Left colon (tissue), 2 donors: ENCODE measurements around the gene CHD2. TPM values are rescaled to one million over a fixed set of nuclear protein-coding genes. Genes with fewer than 3 reads are reported as not detected.

ENCODE experiments used
- ATAC-seq: fragments of 200-7000 bp; cut with Tn5 transposase; one replicate; pipeline ENCODE4 v1.9.1; 2020; ENCODE audit warnings: mild to moderate bottlenecking, moderate library complexity
- DNase-seq, 2 donors: peaks; one replicate each; pipeline ENCODE4 v3.0.0-alpha.2; 2020
- intact Hi-C, 2 donors: fragments of 100-400 bp; cut with DNase I in 1 of 2; cut with micrococcal nuclease in 1 of 2; formaldehyde crosslinking; loops; one replicate each; pipeline versions ENCODE4 v1.11.2 to v1.14.0; 2022; cut with DNase I, micrococcal nuclease
- total RNA-seq, 2 donors: library from RNA; stranded (reverse); fragmentation: NEBNext Ultra II Directional; extraction: Animal tissue kit (Norgen Biotek cat#: 25700); gene quantifications; one replicate each; pipeline ENCODE4 v1.2.1, GENCODE V29; 2021
- donor health status: DM: no; HTN: no; CAD: no.
- donor health status: DM: yes; HTN: yes; CAD: no.

Gene CHD2
- total RNA-seq, 2 donors from 2014 or later: 85.7 to 86.9 TPM

DNA sequence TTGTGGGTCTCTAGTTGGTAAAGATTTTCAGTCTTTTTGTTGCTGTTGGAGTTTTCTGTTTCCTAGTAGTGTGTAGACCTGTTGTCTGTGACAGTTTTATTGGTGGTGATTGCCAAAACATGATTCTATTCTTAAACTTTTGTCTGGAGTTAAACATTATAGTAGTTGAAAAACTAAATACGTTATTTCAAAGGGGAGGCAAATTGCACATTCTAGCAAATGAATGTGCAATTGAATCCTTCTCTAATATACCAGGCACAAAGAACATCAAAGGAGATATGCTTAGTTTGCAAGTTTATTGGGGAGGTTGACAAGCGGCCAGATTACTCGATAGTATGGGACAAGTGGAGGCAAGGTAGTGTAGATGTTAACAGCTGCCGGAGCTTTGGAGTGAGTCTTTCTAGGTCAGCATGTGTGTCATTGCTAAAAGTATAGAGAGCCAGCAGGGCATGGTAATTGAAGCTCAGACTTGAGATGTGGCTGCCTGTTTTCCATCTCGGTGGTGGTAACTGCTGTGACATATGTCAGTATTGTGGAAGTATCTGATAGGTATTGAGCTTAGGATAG is 20.6 kb downstream of the CHD2 start:
- no peak for ATAC-seq
- DNase-seq: no peak
- intact Hi-C loops: no loop called here

DNA sequence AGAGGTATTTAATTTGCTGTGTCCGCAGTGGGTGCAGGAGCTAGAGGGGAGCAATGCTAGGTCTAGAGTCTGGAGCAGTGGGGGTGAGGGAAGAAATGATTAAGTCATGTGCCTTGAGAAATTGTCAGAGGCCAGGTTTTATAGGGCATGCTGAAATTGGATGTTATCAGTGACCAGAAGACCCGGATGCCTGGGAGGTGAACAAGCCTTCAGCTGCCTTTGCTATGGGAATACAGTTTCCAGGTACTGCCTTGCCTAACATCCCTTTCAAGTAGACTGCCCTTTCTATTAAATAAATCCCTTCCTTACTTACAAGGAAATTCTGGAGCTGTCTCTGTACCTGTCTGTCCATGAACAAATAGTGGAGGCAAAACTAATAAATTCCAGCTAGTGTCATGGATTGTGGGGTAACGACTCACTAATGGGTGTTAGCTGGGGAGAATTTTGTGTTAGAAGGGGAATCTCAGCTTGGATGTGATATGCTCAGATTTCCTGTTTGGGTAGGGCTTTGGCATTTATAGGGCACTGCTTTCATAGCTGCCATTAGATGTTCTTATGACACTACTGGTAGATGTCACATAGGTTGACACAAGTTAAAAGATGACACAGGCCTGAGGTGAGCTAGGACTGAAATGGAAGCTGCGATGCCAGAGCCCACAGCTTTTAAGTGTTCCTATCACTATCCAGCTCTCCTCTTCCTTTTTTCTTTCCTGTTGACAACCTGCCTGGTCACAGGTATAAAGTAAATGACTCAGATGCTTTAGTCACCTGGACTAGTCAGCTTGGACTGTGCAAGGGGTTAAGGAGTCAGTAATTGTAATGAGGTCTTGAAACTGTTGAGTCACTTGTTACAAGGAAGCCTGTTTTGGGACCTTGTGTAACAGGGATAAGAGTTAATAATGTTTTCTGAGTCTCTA is 21.3 kb downstream of the CHD2 start:
- ATAC-seq (peak; percentile 53), DNase-seq (no peak)
- intact Hi-C loops: no loop called here

GRCh38 chr15:92922418-92923002 is 22.4 kb downstream of the CHD2 start:
- peak; percentile 6 for ATAC-seq
- DNase-seq: no peak
- intact Hi-C loops: no loop called here

- ATAC-seq (no peak), DNase-seq (no peak)
- intact Hi-C loops: no loop called here
Measured at GRCh38 chr15:92924216-92924615, 24.1 kb downstream of the CHD2 start.

- ATAC-seq (peak; percentile 78), DNase-seq (no peak)
- intact Hi-C loops: no loop called here
Measured at GRCh38 chr15:92925454-92925853, 25.3 kb downstream of the CHD2 start.

GRCh38 chr15:92928225-92928750 is 28.2 kb downstream of the CHD2 start:
- no peak for DNase-seq
- no peak for ATAC-seq
- intact Hi-C loops: no loop called here

DNA sequence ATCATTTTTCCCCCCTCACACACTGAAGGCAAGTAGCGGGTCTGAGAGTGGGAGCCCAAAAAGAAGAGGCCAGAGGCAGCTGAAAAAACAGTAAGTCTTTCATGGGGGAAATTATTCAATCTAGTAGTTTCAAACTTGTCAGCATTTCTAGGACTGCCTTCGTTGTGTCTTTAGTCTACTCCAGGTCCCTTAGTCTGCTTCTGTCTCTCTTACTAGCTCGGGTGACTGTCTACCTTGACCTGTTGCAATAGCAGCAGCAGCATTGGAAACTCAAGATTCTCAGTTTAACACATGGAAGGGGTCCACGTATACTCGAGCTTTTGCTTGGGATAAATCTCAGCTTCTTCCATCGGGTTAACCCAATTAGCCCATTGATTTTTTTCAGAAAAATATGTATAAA is 28.9 kb downstream of the CHD2 start:
- intact Hi-C loops: no loop called here
- ATAC-seq (no peak), DNase-seq (no peak)

- ATAC-seq: no peak
Measured at GRCh38 chr15:92930054-92930621, 30.0 kb downstream of the CHD2 start.

GRCh38 chr15:92930776-92931175 is 30.7 kb downstream of the CHD2 start:
- ATAC-seq (no peak), DNase-seq (no peak)
- intact Hi-C loops: loop anchor here in 1 of 2 donors (10.0 kb wide), 1 partner anchor 64 kb away; no protein-coding TSS in a partner anchor

More at GRCh38 chr15:92930054-92930621, 30.0 kb downstream of the CHD2 start:
- intact Hi-C loops: loop anchor here in 1 of 2 donors (10.0 kb wide), 1 partner anchor 65 kb away; no protein-coding TSS in a partner anchor
- no peak for DNase-seq

- ATAC-seq (no peak), DNase-seq (no peak)
- intact Hi-C loops: loop anchor here in 1 of 2 donors (10.0 kb wide), 1 partner anchor 62 kb away; no protein-coding TSS in a partner anchor
Measured at GRCh38 chr15:92932946-92933649, 33.0 kb downstream of the CHD2 start.

DNA sequence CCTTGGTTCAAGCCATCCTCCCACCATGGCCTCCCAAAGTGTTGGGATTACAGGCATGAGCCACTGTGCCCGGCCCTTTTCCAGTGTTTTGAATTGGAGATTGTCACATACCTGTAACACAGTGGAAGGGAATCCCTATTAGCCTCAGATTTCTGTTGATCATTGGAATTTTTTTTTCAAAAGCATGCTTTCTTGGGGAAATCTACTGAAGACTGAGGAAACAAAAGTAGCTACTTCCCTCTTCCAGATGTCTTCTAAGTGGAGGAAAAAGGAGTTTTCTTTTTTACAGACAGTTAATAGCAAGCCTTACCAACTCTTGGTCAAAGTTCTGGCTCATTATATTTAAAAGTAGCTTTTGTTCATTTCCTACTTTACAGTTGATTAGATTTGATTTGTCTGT is 33.7 kb downstream of the CHD2 start:
- intact Hi-C loops: loop anchor here in 1 of 2 donors (10.0 kb wide), 1 partner anchor 61 kb away; no protein-coding TSS in a partner anchor
- no peak for ATAC-seq

GRCh38 chr15:92934716-92935115 is 34.6 kb downstream of the CHD2 start:
- no peak for DNase-seq
- peak; percentile 82 for ATAC-seq
- intact Hi-C loops: loop anchor here in 1 of 2 donors (10.0 kb wide), 1 partner anchor 60 kb away; no protein-coding TSS in a partner anchor

More for the DNA sequence above, 33.7 kb downstream of the CHD2 start:
- DNase-seq: no peak

DNA sequence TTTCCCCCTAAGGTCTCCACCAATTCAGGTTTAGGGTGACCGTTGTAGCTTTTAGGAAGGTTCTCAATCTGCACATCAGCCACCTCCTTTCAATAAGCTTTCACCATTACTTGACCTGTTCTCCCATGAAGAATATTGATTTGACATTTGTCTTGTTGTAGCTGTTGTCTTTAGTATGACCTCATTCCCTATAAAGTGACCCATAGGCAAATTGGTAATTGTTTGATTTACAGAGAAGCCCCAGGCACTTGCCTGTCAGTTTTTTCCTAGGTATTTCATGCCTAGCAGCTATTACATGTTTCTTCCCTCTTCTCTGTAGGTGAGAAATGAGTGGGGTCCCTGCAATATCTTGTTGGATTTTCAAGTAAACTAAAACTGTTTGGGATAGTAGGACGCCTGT is 36.0 kb downstream of the CHD2 start:
- no peak for ATAC-seq
- DNase-seq: no peak
- intact Hi-C loops: loop anchor here in 1 of 2 donors (10.0 kb wide), 1 partner anchor 59 kb away; no protein-coding TSS in a partner anchor

GRCh38 chr15:92936693-92937092 is 36.6 kb downstream of the CHD2 start:
- intact Hi-C loops: loop anchor here in 1 of 2 donors (10.0 kb wide), 1 partner anchor 58 kb away; no protein-coding TSS in a partner anchor
- ATAC-seq (peak; percentile 16), DNase-seq (no peak)

DNA sequence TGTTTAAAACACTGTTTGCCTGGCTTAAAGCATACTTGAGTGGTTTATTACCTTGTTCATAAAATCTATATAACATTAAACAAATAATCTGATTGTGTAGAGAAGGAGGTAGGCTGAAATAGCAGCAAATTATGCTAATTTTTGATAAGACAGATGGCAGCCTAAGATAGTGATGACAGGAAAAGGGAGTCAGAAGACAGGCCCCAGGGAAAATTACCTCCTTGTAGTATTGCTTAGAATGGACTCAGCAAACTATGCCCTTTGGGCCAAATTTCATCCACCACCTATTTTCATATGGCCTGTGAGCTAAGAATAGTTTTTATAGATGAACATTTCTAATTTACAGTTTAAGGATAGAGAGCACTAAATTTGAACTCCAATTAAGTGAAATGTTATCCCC is 37.8 kb downstream of the CHD2 start:
- DNase-seq: no peak
- intact Hi-C loops: loop anchor here in 1 of 2 donors (10.0 kb wide), 1 partner anchor 57 kb away; no protein-coding TSS in a partner anchor
- peak; percentile 61 for ATAC-seq

DNA sequence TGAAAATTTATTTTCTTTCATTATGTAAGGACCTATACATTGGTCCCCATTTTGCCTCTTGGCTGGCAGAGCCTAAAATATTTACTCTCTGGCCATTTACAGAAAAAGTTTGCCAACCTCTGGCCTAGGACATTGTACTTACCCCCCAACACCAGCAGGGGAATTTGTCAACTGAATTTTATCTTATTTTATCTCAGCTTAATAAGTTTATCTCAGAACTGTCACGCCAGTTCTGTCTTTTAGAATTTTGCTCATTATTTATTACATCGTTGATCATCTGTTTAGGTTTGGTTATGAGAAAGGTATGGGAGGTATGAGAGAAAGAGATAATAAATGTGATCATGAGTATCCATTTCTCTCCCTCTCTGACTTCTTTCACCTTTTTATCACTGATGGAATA is 38.3 kb downstream of the CHD2 start:
- intact Hi-C loops: loop anchor here in 1 of 2 donors (10.0 kb wide), 1 partner anchor 56 kb away; no protein-coding TSS in a partner anchor
- DNase-seq: no peak
- ATAC-seq: no peak

- intact Hi-C loops: no loop called here
- DNase-seq (no peak), ATAC-seq (no peak)
Measured at GRCh38 chr15:92941668-92942067, 41.5 kb downstream of the CHD2 start.

DNA sequence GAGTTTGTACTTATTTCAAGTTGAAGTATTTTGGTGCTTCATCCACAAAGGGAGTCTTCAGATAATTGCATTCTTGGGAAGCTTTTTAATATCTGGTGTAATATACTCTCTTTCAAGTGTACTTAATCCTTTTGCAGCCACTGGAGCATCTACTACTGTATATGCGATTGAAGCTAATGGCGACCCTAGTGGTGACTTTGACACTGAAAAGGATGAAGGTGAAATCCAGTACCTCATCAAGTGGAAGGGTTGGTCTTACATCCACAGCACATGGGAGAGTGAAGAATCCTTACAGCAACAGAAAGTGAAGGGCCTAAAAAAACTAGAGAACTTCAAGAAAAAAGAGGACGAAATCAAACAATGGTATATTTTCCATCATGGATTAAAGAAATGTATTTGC is 42.6 kb downstream of the CHD2 start:
- no peak for ATAC-seq
- no peak for DNase-seq
- intact Hi-C loops: no loop called here
